ENCODE data around the gene MBD4. TPM values are rescaled to one million over a fixed set of nuclear protein-coding genes. Genes with fewer than 3 reads are reported as not detected.
"Not testable (repeated sequence)": the region's sequence is repeated elsewhere in the genome, so short reads cannot be mapped to it uniquely, and the experiment has no call there.

Gene MBD4
- total RNA-seq, 1 donor from 2014 or later = 15.9 TPM

DNA sequence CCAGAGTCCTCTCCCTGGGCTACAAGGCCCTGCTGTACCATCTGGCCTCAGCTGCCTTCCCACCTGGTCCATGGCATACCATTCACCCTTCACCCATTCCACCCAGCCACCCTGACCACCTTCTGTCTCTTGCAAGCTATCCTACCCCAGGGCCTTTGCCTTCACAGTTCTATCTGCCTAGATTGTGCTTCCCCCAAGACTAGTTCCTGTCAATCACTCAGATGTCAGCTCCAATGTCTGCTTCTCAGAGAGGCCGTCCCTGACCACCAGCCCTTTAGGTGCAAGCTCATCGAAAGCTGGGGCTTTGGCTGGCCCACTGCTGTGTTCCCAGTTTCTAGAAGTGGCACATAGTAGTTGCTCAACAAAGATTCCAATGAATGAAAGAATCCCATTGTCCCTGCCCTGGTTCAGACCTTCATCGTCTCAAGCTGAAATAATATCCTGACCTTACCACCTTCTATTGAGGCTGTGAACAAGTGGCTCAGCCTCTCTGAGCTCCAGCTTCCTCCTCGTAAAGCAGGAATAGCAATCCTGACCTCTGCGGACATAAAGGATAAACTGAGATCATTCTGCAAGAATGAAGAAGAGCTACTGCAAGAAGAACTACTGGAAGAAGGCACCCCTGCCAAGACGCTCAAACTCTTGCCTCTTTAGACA, 27.1 kb downstream of the MBD4 start:
- DNase-seq (ENCODE audit: low read depth) = no peak

DNA sequence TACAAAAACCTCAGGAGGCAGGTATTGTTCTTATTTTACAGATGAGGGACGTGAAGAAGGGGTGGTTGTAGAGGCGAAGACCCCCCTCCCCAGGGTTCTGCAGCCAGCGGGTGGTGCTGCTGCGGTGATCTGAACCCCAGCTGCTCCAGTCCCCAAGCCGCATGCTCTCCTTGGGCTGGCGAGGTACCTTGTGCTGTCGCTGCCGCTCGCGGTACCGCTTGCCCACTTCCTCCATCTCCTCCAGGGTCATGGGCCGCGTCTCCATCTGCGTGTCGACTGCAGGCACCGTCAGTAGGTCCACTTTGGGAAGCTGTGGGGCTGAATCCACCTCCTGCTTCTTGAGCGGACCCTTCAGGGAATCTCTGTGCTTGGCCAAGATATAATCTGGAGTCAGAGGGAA, 28.8 kb downstream of the MBD4 start:
- DNase-seq (ENCODE audit: low read depth) = no peak

DNA sequence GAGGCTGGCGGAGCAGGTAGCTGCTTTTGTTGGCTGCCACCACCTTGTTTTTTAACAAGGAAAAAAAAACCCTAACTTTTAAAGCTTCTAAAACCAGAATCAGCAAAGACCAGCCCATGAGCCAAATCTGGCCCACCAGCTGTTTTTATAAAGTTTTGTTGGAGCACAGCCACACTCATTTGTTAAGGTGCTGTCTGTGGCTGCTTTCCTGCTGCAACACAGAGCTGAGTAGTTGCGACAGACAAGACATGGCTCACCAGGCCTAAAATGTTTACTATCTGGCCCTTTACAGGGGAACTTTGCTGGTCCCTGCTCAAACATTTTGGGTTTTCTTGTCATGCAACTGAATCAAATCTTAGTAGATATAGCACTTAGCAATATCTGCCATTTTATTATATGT, 30.2 kb downstream of the MBD4 start:
- DNase-seq (ENCODE audit: low read depth) = peak; percentile 37

DNA sequence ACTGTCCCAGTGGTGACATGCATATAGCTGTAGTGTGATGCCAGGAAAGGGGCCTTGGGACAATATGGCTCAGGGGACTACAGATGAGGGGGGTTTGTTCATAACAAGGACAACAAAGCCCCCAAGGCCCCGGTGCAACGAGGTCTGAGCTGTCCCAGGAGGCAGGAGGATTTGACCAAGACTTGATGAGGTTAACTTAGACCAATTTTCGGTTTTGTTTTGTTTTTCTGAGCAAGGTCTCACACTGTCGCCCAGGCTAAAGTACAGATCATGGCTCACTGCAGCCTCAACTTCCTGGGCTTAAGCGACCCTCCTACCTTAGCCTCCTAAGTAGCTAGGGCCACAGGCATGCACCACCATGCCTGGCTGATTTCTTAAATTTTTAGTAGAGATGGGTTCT, 35.1 kb downstream of the MBD4 start:
- no peak for DNase-seq (ENCODE audit: low read depth)

DNA sequence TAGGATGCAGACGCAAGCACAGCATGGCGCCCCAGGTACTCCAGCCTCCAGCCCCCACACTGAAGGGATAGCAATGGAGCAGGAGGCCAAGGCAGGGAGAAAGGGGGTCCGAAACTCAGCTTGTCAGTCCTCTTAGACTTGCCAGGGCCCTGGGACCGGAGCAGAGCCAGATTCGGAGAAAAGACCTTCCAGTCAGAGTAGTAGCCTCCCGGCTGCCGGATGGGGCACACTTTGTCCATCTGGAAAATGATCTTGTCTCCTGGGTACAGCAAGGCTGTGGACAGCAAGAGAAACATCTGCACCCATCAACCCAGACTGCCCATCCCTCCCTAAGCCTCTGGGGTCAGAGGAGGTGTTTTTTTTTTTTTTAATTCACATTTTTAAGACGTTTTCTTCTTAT, 35.6 kb downstream of the MBD4 start:
- DNase-seq (ENCODE audit: low read depth) = no peak

DNA sequence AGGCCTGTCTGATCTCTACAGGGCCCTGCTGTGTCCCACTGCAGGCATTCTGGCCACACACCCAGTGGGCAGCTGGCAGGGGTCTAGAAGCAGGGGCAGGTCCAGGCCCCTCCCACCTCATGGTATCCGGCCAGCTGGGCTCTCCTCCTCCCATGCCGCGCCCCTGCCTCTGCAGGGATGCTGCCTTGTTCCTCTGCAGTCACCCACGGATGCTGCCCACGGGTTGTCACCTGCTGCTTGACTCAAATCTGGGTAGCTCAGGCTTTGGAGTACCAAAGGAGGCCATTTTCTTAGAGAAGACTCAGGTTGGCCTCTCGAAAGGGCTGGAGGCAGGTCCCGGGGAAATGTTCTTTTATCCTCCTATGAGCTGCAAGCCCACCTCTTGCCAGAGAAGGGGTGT, 36.3 kb downstream of the MBD4 start:
- DNase-seq (ENCODE audit: low read depth) = no peak

DNA sequence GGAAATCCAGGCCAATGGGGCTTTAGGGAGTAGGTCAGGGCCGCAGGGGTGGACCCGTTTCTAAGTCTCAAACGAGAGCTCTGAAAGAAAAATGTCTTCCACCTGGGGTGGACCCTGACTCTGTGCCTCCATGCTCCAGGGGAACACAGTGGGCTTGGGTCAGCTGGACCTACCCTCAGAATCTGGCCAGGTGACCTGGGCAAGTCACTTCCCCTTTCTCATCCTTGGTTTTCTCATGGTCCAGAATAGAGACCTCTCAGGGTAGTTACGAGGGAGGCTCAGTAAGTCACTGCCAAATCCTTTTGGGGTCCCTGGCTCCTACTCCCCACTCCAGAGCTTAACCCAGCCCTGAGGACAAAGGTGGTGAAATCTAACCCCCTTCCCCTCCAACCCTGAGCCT, 37.1 kb downstream of the MBD4 start:
- no peak for DNase-seq (ENCODE audit: low read depth)

DNA sequence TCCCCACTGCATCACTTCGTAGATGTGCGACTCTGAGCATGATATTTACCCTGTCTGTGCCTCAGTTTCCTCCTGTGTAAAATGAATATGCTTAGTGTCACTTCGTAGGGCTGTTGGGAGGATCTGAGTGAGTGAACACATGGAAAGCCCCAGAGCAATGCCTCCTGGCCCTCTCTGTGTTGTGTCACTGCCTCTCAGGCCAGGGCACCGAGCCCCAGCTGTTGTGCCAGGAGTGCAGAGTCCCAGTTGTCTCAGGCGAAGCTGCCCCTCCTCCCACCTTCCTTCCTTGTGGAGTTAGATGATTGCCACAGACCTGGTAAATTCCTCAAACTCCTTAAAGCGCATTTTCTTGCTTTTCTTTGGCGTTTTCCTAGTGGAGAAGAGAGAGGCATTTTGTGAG, 37.5 kb downstream of the MBD4 start:
- no peak for DNase-seq (ENCODE audit: low read depth)

DNA sequence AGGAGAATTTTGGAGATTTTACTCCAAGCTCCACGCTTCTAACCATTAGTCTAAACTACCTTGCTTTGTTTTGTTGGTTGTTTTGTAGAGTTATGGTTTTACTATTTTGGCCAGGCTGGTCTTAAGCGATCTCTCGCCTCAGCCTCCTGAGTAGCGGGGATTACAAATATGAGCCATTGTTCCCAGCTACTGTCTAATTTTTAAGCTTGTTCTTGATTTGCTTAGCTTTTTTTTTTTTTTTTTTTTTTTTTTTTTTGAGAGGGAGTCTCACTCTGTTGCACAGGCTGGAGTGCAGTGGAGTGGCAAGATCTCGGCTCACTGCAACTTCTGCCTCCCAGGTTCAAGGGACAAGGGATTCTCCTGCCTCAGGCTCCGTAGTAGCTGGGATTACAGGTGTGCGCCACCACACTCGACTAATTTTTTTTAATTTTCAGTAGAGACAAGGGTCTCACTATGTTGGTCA, 39.8 kb downstream of the MBD4 start:
- no peak for DNase-seq (ENCODE audit: low read depth)

DNA sequence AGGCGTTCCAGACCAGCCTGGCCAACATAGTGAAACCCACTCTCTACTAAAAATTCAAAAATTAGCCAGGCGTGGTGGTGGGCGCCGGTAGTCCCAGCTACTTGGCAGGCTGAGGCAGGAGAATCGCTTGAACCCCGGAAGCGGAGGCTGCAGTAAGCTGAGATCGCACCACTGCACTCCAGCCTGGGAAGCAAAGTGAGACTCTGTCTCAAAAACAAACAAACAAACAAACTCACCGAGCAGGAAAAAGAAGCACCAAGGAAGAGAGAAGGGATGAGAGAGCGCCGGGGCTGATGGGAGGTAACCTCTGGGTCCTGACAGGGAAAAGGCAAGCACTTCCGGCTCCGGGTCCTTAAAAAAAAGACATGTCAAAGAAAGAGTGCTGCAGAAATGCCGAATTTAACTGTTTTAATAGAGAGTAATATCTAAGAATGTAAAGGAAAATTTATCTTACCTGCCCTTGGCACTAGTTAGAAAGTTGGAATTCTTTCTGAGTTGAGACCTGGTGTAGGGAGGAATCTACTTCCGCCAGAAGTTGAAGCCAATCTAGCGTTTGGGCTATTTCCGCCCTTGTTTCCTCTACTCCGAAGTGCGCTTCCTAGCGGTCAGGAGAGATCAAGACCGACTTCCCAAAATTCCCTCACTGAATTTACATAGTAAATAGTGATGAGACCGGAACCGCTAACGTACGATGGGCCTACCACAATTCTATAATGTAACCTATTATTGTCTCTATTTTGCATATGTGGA, 40.4 kb downstream of the MBD4 start:
- DNase-seq (ENCODE audit: low read depth) = peak; percentile 98

DNA sequence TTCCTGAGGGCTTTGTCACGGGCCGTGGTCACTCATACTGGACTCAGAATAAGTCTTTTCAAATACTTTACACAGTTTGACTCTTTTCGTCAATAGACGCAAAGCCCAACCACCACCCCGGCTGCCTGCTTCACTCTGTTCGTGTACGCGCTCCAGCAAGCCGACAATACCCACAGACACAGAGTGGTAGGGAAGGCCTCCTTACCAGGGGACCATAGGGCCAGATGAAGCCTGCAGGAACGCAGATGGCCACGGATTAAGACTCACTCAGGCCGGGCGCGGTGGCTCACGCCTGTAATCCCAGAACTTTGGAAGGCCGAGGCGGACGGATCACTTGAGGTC, 41.0 kb downstream of the MBD4 start:
- DNase-seq (ENCODE audit: low read depth) = peak; percentile 21

DNA sequence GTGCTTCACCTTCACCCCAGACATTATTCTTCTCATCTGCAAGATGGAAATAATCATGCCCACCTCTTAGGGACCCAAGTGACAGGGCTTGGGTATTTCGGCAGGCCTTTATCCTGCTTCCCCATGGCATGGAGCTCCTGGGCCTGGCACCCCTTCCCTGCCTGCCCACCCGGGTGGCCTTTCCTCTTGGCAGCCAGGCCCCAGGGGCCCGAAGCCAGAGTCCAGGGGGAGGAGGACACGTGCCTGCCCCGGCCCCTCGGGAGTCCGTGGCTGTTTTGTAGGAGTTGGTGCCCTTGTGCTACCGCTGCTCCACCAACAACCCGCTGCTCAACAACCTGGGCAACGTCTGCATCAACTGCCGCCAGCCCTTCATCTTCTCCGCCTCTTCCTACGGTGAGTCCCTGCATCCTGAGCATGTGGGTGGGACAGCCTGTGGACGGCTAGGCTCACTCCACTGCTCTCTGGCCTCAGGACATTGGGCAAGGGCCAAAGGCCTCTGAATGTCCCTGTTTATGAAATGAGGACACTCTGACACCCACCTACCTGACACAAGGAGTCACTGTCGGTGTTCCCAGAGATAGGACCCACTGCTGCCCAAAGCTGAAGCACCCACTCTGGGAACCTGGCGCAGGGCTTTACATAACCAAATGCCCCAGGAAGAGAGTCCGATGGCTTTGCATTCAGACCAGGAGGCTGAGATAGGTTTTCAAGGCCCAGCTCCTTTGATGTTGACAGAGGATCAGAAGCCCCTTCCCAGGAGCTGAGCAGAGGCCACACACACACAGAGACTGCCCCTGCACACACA, 45.8 kb downstream of the MBD4 start:
- not testable (repeated sequence) for DNase-seq (ENCODE audit: low read depth)

DNA sequence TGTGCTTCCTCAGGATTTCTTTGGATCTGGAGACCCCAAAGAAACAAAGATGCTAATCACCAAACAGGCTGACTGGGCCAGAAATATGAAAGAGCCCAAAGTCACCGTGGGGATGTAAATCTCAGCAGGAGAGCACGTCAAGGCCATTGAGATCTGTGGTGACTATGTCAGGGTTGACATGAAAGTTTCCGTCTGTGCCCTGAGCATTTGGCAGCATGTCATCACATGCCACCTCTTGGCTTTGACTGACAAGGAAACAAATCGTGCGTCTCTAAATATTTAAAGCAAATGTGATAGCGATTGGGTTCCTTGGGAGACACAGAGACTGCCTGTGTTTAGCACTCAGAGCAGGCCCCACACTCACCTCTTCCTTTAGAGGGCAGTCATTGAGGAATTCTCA, 46.5 kb downstream of the MBD4 start:
- no peak for DNase-seq (ENCODE audit: low read depth)

DNA sequence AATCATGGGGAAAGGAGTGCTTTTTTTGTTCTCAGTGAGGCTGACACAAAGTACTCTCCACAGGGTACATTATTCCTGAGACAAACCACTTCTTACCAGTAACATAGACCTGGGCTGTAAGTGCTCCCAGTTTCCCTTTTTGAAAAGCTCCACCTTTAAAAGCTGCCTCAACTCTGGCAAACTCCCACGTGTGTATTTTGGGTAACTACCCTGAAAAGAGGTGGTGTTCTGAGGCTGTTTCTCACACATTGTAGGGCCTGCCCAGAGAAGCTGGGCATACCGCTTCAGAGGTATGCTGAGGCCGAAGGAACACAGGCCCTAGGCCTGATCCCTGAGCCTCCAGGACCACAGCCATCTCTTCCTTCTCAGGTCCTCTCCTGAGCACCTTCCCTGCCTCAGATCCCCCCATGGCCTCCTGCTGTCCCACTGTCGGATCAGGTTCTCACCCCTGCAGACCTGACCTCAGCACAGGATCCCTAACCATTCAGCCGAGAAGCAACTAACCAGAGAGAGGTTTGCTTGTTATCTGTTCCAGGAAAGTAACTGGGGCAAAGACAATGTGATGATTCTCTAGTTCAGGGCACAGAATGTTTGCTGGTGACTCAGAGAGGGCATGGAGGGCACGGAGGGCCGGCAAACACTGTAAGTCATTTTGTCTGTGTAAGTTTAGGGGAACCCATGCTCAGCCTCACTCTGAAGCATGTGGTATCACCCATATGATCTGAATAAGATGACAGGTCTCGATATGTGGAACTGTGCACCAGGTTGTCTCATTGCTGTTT, 47.5 kb downstream of the MBD4 start:
- not testable (repeated sequence) for DNase-seq (ENCODE audit: low read depth)

DNA sequence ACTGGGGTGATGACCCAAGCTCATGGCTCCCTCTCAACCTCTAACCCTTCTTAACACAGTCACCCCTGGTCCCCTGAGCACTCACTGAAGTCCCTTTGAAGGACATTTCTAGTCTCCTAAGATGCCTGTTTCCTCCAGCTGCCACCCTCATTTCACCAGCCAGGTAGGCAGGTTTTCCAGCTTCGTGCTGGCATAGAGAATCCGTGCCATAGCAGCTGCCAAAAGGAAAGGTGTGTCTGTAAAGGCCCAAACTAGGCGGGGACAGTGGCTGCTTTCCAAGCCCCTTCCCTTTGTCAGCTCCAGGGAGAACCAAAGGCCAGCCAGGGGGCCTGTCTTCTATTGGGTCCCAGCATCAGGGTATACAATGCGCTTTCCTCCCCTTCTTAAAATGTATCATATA, 48.2 kb downstream of the MBD4 start:
- not testable (repeated sequence) for DNase-seq (ENCODE audit: low read depth)

DNA sequence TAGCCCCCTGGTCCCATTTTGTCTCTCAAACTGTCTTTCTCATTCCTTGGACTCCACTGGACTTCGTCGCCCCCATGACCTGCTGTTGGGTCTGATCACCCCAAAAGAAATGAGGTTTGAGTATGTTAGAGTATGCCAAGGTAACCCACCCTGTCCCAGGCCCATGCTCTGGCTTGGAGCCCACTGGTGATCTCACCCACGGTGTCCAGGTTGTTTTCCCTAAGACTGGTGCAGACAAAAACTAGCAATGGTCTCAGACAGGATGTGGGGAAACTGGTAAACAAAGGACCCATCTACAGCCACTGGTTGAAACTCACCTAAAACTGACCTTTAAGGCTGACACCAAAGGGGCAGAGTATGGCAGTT, 50.2 kb downstream of the MBD4 start:
- no peak for DNase-seq (ENCODE audit: low read depth)

DNA sequence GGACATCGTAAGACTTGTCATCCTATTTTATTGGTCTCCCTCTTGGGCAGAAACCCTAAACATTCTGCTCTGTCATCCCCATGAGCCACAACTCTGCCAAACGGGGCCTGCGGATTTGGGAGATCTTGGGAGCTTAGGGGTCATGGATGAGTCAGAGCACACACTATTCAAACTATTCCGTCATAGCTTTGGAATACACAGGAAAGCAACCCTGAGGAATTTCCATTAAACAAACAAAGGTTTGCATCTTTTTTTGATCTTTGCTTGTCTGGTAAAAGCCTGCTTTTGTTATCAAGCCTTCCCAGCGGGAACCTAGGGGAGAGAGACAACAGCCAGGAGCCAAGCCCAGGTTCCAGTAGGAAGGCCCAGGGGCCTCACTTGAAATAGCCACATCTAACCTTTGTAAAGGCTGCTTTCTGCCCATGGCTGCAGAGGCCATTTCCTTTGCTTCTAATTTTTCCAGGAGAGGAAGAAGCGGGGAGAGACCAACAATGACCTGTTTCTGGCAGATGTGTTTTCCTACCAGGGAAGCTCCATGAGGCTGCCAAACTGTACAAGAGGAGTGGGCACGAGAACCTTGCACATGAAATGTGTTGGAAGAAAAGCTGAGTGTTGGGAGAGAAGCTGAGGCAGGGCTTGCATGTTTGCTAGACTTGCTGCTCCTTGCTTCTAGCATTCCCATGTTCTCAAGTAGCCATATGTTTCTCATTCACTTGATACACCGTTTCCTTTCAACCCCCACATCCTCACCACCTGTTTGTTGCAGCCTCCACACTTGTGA, 50.8 kb downstream of the MBD4 start:
- DNase-seq (ENCODE audit: low read depth) = peak; percentile 45

DNA sequence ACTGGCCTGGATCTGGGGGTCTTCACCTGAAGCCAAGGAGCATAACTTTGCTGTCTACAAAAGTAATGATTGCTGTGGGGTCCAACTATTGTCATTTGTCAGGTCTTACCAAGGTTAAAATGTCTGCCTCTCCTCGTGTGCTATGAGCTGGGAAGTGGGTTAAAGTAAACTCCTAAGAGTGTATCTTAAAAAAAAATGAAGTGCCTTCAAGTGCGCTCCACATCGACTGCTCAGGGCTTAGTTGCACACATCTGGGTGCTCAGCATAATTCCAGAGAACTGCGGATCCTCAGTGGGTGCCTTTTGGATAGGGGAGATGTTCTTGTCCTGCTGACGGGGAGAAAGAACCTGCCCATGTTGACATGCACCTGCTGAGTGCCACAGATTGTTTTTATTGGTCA, 52.3 kb downstream of the MBD4 start:
- no peak for DNase-seq (ENCODE audit: low read depth)

DNA sequence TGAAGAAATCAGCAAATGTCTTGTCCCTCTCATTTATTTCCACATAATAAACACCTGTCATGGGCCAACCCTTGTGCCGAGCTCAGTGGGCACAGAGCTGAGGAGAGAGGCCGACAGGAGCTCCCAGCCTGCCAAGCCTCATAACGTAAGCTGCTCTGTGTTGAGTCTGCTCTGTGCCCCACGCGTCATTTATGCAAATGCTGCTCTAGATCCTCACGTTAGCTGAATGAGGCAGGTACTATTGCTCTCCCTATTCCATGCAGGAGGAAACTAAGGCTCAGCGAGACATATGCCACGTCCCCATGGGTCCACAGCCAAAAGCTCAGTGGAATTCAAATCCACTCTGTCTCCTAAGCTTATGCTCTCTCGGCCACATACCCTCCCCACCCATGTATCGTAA, 52.8 kb downstream of the MBD4 start:
- no peak for DNase-seq (ENCODE audit: low read depth)

DNA sequence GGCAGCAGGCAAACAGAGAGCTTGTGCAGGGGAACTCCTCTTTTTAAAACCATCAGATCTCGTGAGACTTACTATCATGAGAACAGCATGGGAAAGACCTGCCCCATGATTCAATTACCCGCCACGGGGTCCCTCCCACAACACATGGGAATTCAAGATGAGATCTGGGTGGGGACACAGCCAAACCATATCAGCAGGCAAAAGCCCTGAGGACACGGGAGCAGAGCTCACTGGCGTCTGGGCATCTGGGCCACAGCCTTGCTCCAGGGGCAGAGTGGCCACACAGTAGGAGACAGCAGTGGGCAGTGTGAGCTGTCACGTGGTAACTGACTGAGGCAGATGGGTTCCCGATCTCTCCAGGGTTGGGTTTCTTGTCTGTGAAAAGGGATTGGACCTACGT, 54.2 kb downstream of the MBD4 start:
- peak; percentile 64 for DNase-seq (ENCODE audit: low read depth)
